ENCODE measurements around the gene MYG1.
"Not testable (repeated sequence)": the region's sequence is repeated elsewhere in the genome, so short reads cannot be mapped to it uniquely, and the experiment has no call there.

Gene MYG1

GRCh38 chr12:53325511-53326061, 26.1 kb downstream of the MYG1 start:
- DNase-seq (ENCODE audit: extremely low spot score, insufficient read length, low read depth): no peak

GRCh38 chr12:53326460-53327185, 27.1 kb downstream of the MYG1 start:
- FAIRE-seq (no peak), DNase-seq (ENCODE audit: extremely low spot score, insufficient read length, low read depth) (no peak)

More at GRCh38 chr12:53325511-53326061, 26.1 kb downstream of the MYG1 start:
- FAIRE-seq: no peak

DNA sequence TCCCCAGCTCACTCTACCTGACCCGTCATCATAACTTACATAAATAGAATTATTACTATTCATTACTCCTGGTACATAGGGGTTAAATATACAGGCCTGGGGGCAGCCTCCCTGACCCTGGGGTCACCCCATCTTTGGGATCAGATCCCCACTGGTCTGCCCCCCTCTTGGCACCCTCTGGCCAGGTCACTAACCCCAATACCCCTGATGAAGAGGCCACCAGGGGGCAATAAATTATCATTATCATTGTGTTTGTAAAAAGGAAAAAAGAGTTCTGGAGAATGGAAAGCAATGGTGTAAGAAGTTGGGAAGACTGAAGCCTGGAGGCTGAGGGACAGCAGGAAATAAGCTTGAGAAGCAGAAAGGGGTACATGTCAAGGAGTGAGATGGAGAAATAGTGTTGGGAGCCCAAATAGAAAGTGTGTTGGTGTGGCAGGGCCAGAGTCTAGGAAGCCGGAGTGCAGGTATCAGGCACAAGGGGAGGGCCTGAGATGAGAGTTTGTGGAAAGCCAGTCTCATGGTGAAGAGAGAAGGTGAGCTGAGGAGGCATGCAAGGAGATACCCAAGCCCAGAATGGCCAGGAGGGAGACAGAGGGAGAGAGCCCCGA, 28.0 kb downstream of the MYG1 start:
- no peak for DNase-seq (ENCODE audit: extremely low spot score, insufficient read length, low read depth)
- no peak for FAIRE-seq

DNA sequence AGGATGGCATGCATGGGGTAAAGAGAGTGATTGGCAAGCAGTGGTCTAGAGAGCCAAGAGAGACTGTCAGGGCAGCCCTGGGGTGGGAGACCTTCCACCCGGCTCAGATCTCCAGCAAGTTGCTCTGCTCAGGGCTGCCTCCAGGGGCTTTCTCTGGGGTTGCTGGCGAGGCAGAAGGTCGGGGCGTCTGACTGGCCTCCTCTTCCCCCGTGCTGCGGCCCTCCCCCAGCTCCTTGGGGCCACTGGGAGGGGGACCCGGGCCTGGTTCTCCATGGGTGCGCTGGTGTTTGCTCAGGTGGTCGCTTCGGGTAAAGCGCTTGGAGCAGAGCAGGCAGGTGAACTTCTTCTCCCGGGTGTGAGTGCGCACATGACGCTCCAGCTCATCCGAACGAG, 28.5 kb downstream of the MYG1 start:
- no peak for FAIRE-seq
- no peak for DNase-seq (ENCODE audit: extremely low spot score, insufficient read length, low read depth)

DNA sequence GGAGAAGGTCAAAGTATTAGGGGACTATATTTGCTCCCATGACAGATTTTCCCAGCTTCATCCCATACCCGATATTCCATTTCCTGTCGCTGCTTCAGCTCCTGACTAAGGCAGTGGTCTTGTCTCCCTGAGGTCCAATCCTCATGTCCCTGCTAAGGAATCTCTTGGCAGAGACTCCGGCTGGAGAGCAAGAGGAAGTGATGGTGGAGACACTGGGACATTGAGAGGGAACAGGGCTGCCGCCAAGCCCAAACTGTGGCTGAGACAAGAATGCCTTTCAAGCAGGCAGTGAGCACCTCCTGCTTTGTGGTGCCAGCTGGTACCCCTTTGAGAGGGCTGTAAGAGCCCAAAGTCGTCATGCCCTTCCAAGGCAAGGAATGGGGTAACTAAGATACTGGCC, 31.2 kb downstream of the MYG1 start:
- DNase-seq (ENCODE audit: extremely low spot score, insufficient read length, low read depth) (no peak), FAIRE-seq (no peak)

DNA sequence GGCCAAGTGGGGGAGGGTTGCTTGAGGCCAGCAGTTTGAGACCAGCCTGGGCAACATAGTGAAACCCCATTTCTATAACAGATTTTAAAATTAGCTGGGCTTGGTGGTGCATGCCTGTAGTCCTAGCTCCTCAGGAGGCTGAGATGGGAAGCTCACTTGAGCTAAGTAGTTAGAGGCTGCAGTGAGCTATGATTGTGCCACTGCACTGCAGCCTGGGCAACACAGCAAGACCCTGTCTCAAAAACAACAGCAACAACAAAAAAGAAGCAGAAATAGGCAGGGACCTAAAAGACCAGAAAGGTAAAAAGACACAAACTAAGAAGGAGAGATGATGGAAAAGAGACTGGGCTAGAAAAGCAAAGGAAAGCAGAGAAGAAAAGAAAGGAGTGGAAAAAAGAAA, 32.8 kb downstream of the MYG1 start:
- DNase-seq (ENCODE audit: extremely low spot score, insufficient read length, low read depth); FAIRE-seq: not testable (repeated sequence)

DNA sequence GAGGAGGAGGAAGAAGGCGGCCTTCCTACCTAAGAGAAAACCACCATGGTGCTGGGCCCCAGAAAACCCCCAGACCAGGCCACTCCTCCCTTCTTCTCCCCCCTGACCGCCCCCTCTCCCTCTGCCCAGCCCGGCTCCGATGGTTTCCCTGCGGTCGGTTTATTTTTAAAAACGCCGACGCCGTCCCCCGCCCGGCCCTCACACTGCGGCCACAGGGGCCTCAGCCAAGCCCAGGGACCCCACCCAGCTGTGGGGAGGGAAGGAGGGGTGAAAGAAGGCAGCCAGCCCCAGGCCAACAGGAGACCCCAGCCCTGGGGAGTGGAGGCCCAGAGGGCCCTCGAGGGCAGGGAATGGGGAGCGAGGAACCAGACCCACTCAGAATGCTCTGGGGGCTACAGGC, 33.2 kb downstream of the MYG1 start:
- DNase-seq (ENCODE audit: extremely low spot score, insufficient read length, low read depth) (no peak), FAIRE-seq (no peak)

- FAIRE-seq: no peak
- no peak for DNase-seq (ENCODE audit: extremely low spot score, insufficient read length, low read depth)
These were observed 33.8 kb downstream of the MYG1 start for GRCh38 chr12:53333289-53333688.

- no peak for FAIRE-seq
These were observed 34.4 kb downstream of the MYG1 start for GRCh38 chr12:53333845-53334244.

DNA sequence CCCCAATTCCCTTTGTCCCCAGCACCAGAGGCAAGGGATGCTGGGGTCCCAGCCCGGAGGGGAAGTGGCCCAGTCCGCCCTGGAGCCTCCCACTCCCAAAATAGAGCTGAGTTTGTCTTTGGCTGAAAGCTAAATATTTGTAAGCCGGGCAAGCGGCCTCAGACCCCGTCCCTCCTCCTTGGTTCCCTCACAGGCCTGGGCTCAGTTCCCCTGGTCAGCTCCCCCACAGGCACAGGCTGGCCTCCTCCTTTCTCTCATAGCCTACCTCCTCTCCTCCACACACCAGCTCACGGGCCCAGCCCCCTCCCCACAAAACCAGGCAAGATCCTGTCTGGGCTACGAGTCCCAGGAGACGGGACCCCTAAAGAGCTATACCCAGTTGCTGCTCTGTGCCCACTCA, 35.3 kb downstream of the MYG1 start:
- DNase-seq (ENCODE audit: extremely low spot score, insufficient read length, low read depth) (no peak), FAIRE-seq (no peak)

More at GRCh38 chr12:53333845-53334244, 34.4 kb downstream of the MYG1 start:
- DNase-seq (ENCODE audit: extremely low spot score, insufficient read length, low read depth): no peak

- no peak for DNase-seq (ENCODE audit: extremely low spot score, insufficient read length, low read depth)
- FAIRE-seq: no peak
These were observed 36.7 kb downstream of the MYG1 start, which contains the start of gene SP7 for GRCh38 chr12:53336181-53336681. TSS of gene SP7 (minus strand) at chr12:53336354. CDS start at chr12:53335646, 708 bp downstream.

GRCh38 chr12:53338017-53338416, 38.5 kb downstream of the MYG1 start:
- FAIRE-seq (no peak), DNase-seq (ENCODE audit: extremely low spot score, insufficient read length, low read depth) (no peak)

DNA sequence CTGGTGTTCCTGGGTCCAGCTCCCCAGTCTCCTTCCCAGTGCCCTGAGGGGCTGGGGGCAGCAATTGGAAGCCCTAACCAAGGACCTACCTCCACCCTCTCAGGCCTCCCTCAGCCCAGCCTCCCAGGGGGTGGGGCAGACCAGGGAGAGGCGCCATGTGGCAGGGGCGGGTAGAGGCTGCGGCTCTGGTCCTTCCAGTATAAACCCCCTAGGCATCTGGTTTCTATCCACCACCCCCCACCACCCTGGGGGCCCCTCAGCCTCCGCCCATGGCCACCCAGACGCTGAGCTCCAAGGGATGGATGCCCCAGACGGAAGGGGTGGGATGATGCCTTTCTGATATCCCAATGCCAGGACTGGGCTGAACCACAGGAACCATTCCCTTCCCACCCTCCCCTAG, 39.4 kb downstream of the MYG1 start:
- no peak for DNase-seq (ENCODE audit: extremely low spot score, insufficient read length, low read depth)
- FAIRE-seq: no peak

GRCh38 chr12:53340398-53340797, 40.9 kb downstream of the MYG1 start:
- FAIRE-seq: no peak
- no peak for DNase-seq (ENCODE audit: extremely low spot score, insufficient read length, low read depth)

- no peak for DNase-seq (ENCODE audit: extremely low spot score, insufficient read length, low read depth)
- no peak for FAIRE-seq
These were observed 44.0 kb downstream of the MYG1 start for GRCh38 chr12:53343449-53343848.

DNA sequence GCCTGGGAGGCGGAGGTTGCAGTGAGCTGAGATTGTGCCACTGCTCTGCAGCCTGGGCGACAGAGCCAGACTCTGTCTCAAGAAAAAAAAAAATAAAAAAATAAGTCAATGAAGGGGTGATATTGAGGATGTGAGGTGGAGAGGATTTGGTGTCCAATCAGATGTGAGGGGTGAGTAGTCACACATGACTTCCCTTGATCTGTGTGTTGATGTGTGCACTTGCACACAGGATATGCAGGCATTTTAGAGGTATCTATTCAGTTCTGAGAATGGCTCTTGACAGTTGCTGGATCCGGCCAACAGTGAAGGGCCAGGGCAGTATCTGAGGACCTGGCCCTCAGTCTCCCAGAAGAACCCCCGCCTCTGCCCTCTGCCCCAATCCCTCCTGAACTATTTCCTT, 44.5 kb downstream of the MYG1 start:
- FAIRE-seq: no peak
- no peak for DNase-seq (ENCODE audit: extremely low spot score, insufficient read length, low read depth)

DNA sequence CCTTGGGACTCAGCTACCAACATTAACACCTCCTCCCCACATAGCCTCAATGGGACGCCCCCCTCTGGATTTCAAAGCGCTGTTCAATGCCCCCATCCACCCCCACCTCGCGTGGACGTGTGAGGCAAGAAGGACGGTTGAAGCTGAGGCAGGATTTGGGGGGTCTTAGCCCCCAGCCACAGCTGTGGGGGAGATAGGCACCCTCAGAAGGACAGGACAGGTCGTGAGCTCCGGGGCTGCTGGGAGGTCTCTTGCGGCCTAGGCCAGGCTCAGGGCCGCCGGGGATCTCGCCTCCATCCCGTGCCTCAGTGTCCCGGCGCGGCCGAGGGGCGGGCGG, 45.0 kb downstream of the MYG1 start:
- DNase-seq (ENCODE audit: extremely low spot score, insufficient read length, low read depth) (no peak), FAIRE-seq (no peak)

DNA sequence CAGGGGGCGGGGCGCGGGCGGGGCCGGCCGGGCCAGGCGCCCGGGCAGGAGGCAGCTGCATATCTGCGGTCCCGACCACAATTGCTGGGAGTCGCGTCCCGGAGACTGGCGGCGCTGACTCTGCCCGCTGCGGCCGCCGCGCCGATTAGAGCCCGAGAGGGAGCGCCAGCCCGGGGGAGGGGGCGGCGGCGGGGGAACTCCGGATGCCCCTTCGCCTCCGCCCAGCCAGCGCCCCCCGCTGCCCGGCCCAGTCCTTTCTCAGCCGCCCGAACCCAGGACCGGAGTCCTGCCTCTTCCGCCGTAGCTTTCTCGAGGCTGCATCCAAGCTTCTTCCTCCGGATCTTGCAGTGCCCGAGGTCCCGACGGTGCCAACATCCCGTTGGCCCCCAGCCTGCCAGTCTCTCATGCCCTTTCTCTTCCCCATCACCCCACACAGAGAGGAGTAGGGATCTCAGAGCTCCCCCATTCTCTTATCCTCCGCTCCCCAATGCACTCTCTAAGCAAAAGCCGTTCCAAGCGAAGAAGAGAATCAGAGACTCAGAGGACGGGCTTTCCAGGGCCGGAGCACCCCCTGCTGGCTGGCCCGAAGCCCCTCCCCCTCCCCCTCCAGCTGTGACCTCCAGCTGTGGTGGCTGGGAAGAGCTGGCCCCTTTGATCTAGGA, 45.5 kb downstream of the MYG1 start:
- DNase-seq (ENCODE audit: extremely low spot score, insufficient read length, low read depth) (peak; percentile 60), FAIRE-seq (peak; percentile 46)

DNA sequence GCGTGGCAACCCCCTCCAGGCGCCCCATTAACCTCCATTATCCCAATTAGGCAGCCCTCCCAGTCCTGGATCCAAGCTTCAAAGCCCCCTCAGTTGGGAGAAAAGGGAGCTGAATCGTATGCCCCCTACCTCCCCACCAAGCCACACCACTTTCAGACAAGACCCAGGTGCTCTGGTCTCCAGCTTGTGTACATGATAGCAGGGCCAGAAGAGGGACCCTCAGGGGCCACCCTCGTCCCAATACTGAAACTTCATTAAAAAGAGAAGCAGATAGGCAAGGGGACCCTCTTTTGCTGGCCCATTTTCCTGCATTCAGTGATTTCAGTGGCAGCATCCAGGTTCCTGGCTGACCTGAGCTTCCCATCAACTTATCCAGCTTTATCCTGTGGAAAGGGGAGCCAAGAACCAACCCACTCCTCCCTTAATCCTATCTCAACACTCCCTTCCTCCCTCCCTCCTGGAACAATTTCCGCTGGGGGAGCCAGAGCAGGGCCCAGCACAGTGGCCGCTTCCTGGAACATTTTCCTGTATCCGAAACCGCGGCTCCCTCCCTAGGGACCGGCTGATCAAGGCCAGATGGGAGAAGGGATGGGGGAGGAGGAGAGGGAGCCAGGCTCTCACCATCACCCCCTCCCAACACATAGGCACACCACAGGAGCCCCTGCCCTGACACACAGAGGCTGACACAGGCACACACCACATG, 46.1 kb downstream of the MYG1 start:
- DNase-seq (ENCODE audit: extremely low spot score, insufficient read length, low read depth): no peak

GRCh38 chr12:53346491-53346890, 47.0 kb downstream of the MYG1 start:
- no peak for DNase-seq (ENCODE audit: extremely low spot score, insufficient read length, low read depth)
- no peak for FAIRE-seq

More for the DNA sequence above, 46.1 kb downstream of the MYG1 start:
- FAIRE-seq: no peak
